ENCODE measurements around the gene SHISA8.

SHISA8 gene

DNA sequence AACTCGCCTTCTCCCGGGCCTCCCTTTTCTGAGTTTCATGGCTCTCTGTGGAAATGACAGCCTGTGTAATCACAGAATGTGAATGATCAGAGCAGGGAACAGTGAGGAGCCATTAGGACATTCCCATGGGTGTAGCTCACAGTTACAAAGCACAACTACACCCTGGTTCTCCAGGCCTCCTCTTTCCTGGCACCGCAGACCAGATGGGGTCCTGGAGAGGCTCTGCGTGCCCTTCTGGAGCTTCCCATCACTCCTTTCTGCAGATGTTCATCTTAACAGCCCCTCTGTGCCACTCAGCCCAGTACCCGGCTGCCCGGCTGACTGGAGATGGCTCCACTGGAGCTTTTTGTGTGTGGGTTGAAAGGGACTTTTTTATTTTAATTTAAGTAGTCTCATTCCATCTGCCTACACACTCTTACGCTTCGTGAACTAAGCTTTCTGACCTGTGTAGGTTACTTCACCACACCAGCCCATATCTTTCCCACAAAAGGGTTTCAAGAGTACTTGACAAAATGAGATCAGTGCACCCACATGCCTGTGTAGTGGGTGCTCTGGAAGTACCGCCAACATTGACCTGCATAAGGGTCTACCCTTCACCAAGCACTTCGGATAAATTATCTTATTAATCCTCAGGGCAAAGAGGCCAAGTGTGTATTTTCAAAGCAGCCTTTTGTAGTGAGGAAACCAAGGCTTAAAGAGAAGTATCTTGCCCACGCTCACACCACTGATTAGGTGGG is 52.2 kb downstream of the SHISA8 start:
- FAIRE-seq: no peak
- no peak for DNase-seq (ENCODE audit: low spot score)

DNA sequence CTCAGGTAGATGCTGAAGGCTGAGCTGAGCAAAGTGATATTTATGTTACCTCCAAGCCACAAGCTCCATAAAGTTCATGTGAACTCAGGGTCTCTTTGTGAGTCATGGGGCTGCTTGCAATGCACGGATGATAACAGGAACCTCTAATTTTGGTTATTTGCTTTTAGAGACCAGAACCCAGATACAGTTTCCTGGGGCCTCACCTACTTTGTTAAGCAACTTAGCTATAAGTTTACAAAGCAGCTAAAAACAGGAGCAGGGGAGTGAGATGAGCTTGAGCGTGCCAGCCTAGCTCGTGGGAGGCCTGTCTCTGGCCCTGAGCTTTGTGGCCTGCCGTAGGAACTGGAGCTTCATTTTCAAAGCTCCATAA is 52.7 kb downstream of the SHISA8 start:
- DNase-seq (ENCODE audit: low spot score) (no peak), FAIRE-seq (no peak)

Data from urothelium cell line (cell line).